ENCODE data around the gene PSMG1.

- no peak for TF ChIP-seq EZH2phosphoT487 (IDR thresholded peaks at IDR 0.05; ENCODE audit: low read length)
- no peak for TF ChIP-seq CTCF (IDR thresholded peaks at IDR 0.05; ENCODE audit: low read length)
Measured at GRCh38 chr21:39196310-39196709, 13.1 kb upstream of the PSMG1 start.
